HFF-Myc (cell line): Measurements from ENCODE around the gene RHOBTB3.
"Not testable (repeated sequence)": the region's sequence is repeated elsewhere in the genome, so short reads cannot be mapped to it uniquely, and the experiment has no call there.

Source experiments
- DNase-seq: peaks from one replicate; pipeline ENCODE4 v3.0.0-alpha.2; 2011; ENCODE audit warnings: low read depth; ENCODE audit errors: extremely low read depth
- H3K4me3 ChIP-seq: replicated peaks from 2 replicates; pipeline ENCODE4 v1.5.1; 2011; ENCODE audit warnings: low read depth, mild to moderate bottlenecking, control low read depth, low read length
- CTCF ChIP-seq: IDR thresholded peaks from 2 replicates; pipeline ENCODE4 v1.5.1; 2012; ENCODE audit warnings: mild to moderate bottlenecking, low read depth, low read length, control low read depth; ENCODE audit errors: missing control alignments

RHOBTB3 gene

GRCh38 chr5:95836544-95836943 lies 105.4 kb downstream of the RHOBTB3 start:
- no peak overlapping the region for H3K4me3 ChIP-seq
- DNase-seq, result no peak
- no peak for TF ChIP-seq CTCF

GRCh38 chr5:95836971-95837370 lies 105.8 kb downstream of the RHOBTB3 start:
- DNase-seq, H3K4me3 ChIP-seq: not testable (repeated sequence)

- DNase-seq, result no peak
- TF ChIP-seq CTCF, result no peak
- H3K4me3 ChIP-seq, result no peak overlapping the region
These were observed 106.4 kb downstream of the RHOBTB3 start for GRCh38 chr5:95837492-95837891.

- DNase-seq, result no peak
- no peak for TF ChIP-seq CTCF
These were observed 106.9 kb downstream of the RHOBTB3 start for GRCh38 chr5:95838001-95838520.

GRCh38 chr5:95838556-95838955 lies 107.4 kb downstream of the RHOBTB3 start:
- no peak for TF ChIP-seq CTCF
- no peak overlapping the region for H3K4me3 ChIP-seq
- no peak for DNase-seq

More at GRCh38 chr5:95838001-95838520, 106.9 kb downstream of the RHOBTB3 start:
- H3K4me3 ChIP-seq, result no peak overlapping the region

GRCh38 chr5:95839658-95840057 lies 108.5 kb downstream of the RHOBTB3 start:
- TF ChIP-seq CTCF, result no peak
- H3K4me3 ChIP-seq, result no peak overlapping the region
- DNase-seq, result no peak

- DNase-seq, result no peak
- TF ChIP-seq CTCF, result no peak
- no peak overlapping the region for H3K4me3 ChIP-seq
These were observed 110.0 kb downstream of the RHOBTB3 start for GRCh38 chr5:95840956-95841705.
